ENCODE data around the gene TUBB4A. TPM values are rescaled to one million over a fixed set of nuclear protein-coding genes. Genes with fewer than 3 reads are reported as not detected.

TUBB4A gene
- total RNA-seq, 1 donor from 2014 or later: 1.2 TPM

DNA sequence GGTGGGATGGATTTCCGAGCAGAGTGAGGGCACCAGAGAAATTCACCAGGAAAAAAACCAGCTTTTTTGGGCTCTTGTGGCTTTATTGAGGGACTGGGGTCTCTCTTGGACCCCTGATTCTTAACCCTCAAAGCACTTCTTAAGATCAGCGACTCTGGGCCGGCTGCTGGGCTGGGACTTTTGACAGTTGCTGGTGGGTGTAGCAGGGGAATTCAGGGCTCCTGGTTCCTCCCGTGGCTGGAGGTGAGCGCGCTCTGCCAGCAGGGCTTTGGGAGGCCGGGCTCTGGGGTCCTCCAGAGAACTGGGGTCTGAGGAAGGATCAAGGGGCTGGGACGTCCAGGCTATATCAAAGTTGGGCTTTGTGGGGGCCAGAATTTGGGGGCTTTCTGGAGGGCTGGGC lies 34.7 kb downstream of the TUBB4A start:
- no peak for DNase-seq
- TF ChIP-seq, protein P1, sequence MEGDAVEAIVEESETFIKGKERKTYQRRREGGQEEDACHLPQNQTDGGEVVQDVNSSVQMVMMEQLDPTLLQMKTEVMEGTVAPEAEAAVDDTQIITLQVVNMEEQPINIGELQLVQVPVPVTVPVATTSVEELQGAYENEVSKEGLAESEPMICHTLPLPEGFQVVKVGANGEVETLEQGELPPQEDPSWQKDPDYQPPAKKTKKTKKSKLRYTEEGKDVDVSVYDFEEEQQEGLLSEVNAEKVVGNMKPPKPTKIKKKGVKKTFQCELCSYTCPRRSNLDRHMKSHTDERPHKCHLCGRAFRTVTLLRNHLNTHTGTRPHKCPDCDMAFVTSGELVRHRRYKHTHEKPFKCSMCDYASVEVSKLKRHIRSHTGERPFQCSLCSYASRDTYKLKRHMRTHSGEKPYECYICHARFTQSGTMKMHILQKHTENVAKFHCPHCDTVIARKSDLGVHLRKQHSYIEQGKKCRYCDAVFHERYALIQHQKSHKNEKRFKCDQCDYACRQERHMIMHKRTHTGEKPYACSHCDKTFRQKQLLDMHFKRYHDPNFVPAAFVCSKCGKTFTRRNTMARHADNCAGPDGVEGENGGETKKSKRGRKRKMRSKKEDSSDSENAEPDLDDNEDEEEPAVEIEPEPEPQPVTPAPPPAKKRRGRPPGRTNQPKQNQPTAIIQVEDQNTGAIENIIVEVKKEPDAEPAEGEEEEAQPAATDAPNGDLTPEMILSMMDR (IDR thresholded peaks at IDR 0.05): no peak
- no peaks in the 10 kb centered on the region for H3K9me3 ChIP-seq
- H3K27ac ChIP-seq: no peak overlapping the region
- no peaks in the 10 kb centered on the region for H3K4me1 ChIP-seq
- no peak overlapping the region for H3K4me3 ChIP-seq
- peaks cover 14% of the 10 kb centered on the region for H3K27me3 ChIP-seq (ENCODE audit: low read depth)
- peaks cover 16% of the 10 kb centered on the region for H3K36me3 ChIP-seq
- intact Hi-C loops (cut with DNase I): no loop called here
- ATAC-seq: no peak

DNA sequence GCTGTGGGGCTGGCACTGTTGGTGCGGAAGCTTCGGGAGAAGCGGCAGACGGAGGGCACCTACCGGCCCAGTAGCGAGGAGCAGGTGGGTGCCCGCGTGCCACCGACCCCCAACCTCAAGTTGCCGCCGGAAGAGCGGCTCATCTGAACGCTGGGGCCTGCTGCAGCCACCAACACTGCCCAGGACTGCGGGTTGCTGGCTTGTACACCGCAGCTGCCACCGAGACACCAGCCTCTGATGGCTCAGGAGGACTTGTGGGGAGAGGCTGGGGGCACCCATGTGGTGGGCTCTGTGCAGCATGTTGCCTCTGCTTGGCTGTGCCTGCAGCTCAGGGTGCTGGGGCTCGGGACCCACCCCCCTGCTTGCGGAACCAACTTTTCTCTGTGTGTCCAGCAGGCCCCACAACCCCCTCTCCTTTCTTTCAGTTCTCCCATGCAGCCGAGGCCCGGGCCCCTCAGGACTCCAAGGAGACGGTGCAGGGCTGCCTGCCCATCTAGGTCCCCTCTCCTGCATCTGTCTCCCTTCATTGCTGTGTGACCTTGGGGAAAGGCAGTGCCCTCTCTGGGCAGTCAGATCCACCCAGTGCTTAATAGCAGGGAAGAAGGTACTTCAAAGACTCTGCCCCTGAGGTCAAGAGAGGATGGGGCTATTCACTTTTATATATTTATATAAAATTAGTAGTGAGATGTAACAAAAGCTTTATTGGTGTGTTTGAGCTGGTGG lies 35.4 kb downstream of the TUBB4A start:
- intact Hi-C loops (cut with DNase I): no loop called here
- Histone ChIP-seq H3K36me3 (peaks cover 16% of the 10 kb centered on the region), H3K27me3 (ENCODE audit: low read depth) (peaks cover 14% of the 10 kb centered on the region), H3K4me1 (no peaks in the 10 kb centered on the region), H3K9me3 (no peaks in the 10 kb centered on the region), H3K4me3 (no peak overlapping the region), H3K27ac (no peak overlapping the region)
- DNase-seq (no peak), ATAC-seq (no peak)
- TF ChIP-seq, protein P1 (IDR thresholded peaks at IDR 0.05): no peak

DNA sequence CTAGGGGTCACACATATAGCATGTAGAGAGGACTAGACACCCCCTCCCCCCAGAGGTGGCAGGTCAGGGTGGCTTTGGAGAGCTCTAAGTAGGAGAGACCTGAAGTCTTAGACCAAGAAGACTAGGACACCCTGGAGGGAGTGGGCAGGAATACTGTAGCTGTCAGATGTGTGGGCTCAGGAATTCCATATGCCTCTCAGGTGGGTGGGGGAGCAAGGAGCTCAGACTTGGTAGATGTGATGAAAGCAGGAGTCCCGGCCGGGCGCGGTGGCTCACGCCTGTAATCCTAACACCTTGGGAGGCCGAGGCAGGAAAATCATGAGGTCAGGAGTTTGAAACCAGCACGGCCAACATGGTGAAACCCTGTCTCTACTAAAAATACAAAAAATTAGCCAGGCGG lies 36.4 kb downstream of the TUBB4A start:
- H3K36me3 ChIP-seq: peaks cover 16% of the 10 kb centered on the region
- H3K4me1 ChIP-seq: peaks cover 4% of the 10 kb centered on the region
- no peaks in the 10 kb centered on the region for H3K9me3 ChIP-seq
- intact Hi-C loops (cut with DNase I): no loop called here
- peaks cover 14% of the 10 kb centered on the region for H3K27me3 ChIP-seq (ENCODE audit: low read depth)
- ATAC-seq (no peak), DNase-seq (no peak)
- TF ChIP-seq, protein P1 (IDR thresholded peaks at IDR 0.05): no peak
- H3K4me3 ChIP-seq: no peak overlapping the region
- H3K27ac ChIP-seq: no peak overlapping the region

GRCh38 chr19:6465006-6465405 lies 37.1 kb downstream of the TUBB4A start:
- Histone ChIP-seq H3K4me3 (peak overlapping the region; percentile 59), H3K27ac (peak overlapping the region; percentile 80), H3K36me3 (peaks cover 16% of the 10 kb centered on the region), H3K27me3 (ENCODE audit: low read depth) (peaks cover 14% of the 10 kb centered on the region), H3K4me1 (peaks cover 5% of the 10 kb centered on the region), H3K9me3 (no peaks in the 10 kb centered on the region)
- DNase-seq (no peak), ATAC-seq (peak; percentile 49 to 63)
- TF ChIP-seq, protein P1 (IDR thresholded peaks at IDR 0.05): no peak
- intact Hi-C loops (cut with DNase I): no loop called here

- DNase-seq: peak; percentile 93
- TF ChIP-seq, protein P1 (IDR thresholded peaks at IDR 0.05): no peak
- Histone ChIP-seq H3K9me3 (no peaks in the 10 kb centered on the region), H3K27ac (peak within 1 kb of the TSS; percentile 80), H3K27me3 (ENCODE audit: low read depth) (peaks cover 14% of the 10 kb centered on the region), H3K36me3 (peaks cover 16% of the 10 kb centered on the region), H3K4me3 (peak within 1 kb of the TSS; percentile 59), H3K4me1 (peaks cover 7% of the 10 kb centered on the region)
- peak; percentile 71 to 73 for ATAC-seq
- intact Hi-C loops (cut with DNase I): no loop called here
These were observed 37.8 kb downstream of the TUBB4A start, which contains the start of gene CRB3 for GRCh38 chr19:6464070-6464873. TSS of gene CRB3 (plus strand) at chr19:6464271. CDS start at chr19:6464702, 431 bp downstream.

Measured in lower lobe of right lung (tissue), 2 donors.